ENCODE data around the gene MYEOV. TPM values are rescaled to one million over a fixed set of nuclear protein-coding genes. Genes with fewer than 3 reads are reported as not detected.

MYEOV gene
- total and polyA plus RNA-seq, 9 donors: 0.12 to 0.79 (median 0.53) TPM; not detected in 3

GRCh38 chr11:69263736-69264052 is 30.3 kb upstream of the MYEOV start:
- no peak for TF ChIP-seq CTCF (IDR thresholded peaks at IDR 0.05)
- TF ChIP-seq EP300 (IDR thresholded peaks at IDR 0.05): no peak
- TF ChIP-seq POLR2A (IDR thresholded peaks at IDR 0.05): no peak
- no peak overlapping the region for H3K4me3 ChIP-seq
- no peaks in the 10 kb centered on the region for H3K4me1 ChIP-seq (ENCODE audit: insufficient read depth)
- no peak overlapping the region for H3K27ac ChIP-seq
- no peak for DNase-seq
- H3K36me3 ChIP-seq: no peaks in the 10 kb centered on the region
- no peaks in the 10 kb centered on the region for H3K27me3 ChIP-seq
- H3K9me3 ChIP-seq: no peaks in the 10 kb centered on the region
- intact Hi-C loops (cut with DNase I): no loop called here
- WGBS, 3 donors: 25 to 36% (median 36%) methylated on average over 3 of the region's 3 CpGs

DNA sequence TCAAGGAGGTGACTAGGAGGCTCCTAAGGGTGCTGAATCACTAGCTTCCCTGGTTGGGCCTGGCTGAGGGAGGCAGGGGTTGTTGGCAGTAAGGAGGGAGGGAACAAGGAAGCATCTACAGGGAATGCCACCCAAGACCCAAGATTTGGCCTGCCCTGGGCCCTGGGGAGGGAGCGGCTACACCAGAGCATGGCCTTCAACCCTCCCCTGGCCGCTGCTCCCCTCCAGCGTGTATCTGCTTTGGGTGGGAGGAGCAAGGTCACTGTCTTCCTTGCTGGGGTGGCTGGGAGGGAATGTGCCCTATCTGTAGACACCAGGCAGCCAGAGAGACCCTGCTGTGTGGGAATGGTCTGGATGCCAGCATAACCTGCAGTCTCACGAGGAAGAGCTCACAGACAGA is 29.5 kb upstream of the MYEOV start:
- Histone ChIP-seq H3K9me3 (no peaks in the 10 kb centered on the region), H3K36me3 (no peaks in the 10 kb centered on the region), H3K27ac (no peak overlapping the region), H3K4me1 (ENCODE audit: insufficient read depth) (no peaks in the 10 kb centered on the region), H3K4me3 (no peak overlapping the region), H3K27me3 (no peaks in the 10 kb centered on the region)
- TF ChIP-seq POLR2A (IDR thresholded peaks at IDR 0.05) (no peak), EP300 (IDR thresholded peaks at IDR 0.05) (no peak), CTCF (IDR thresholded peaks at IDR 0.05) (no peak)
- no peak for DNase-seq
- WGBS, 3 donors: 52 to 70% (median 61%) methylated on average over 4 of the region's 4 CpGs
- intact Hi-C loops (cut with DNase I): no loop called here

GRCh38 chr11:69265210-69265609 is 28.7 kb upstream of the MYEOV start:
- TF ChIP-seq EP300 (IDR thresholded peaks at IDR 0.05): no peak
- no peak for TF ChIP-seq CTCF (IDR thresholded peaks at IDR 0.05)
- no peak for TF ChIP-seq POLR2A (IDR thresholded peaks at IDR 0.05)
- Histone ChIP-seq H3K4me3 (no peak overlapping the region), H3K4me1 (ENCODE audit: insufficient read depth) (no peaks in the 10 kb centered on the region), H3K27me3 (no peaks in the 10 kb centered on the region), H3K9me3 (no peaks in the 10 kb centered on the region), H3K27ac (no peak overlapping the region), H3K36me3 (no peaks in the 10 kb centered on the region)
- DNase-seq: no peak
- WGBS, 3 donors: 87 to 92% (median 91%) methylated on average over 6 of the region's 6 CpGs
- intact Hi-C loops (cut with DNase I): no loop called here

DNA sequence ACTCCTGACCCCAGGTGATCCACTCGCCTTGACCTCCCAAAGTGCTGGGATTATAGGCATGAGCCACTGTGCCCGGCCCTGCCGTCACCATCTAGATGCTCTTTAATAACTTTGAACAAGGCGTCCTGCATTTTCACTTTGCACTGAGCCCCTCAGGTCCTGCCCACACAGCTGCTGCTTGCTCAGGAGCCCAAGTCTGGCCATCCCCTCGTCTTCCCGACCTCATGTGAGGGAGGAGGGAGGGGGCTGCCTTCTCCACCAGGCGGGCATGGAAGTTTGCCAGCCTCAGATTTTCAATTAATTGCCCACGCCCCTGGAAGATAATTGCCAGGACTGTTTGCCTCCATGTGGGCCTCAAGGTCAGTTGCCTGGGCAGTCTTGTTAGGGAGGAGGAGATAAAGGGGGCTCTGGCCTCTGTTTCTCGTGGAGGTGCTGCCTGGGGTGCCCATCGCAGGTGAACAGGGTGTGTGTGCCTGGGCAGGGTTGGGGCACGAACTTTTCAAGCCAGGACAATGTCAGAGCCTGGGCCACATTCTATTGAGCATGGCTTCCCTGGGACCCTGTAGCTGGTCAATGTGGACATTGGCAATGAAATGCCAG is 27.9 kb upstream of the MYEOV start:
- no peaks in the 10 kb centered on the region for H3K4me1 ChIP-seq (ENCODE audit: insufficient read depth)
- DNase-seq: no peak
- no peak overlapping the region for H3K27ac ChIP-seq
- H3K9me3 ChIP-seq: no peaks in the 10 kb centered on the region
- H3K36me3 ChIP-seq: no peaks in the 10 kb centered on the region
- no peaks in the 10 kb centered on the region for H3K27me3 ChIP-seq
- intact Hi-C loops (cut with DNase I): no loop called here
- TF ChIP-seq EP300 (IDR thresholded peaks at IDR 0.05) (no peak), POLR2A (IDR thresholded peaks at IDR 0.05) (no peak), CTCF (IDR thresholded peaks at IDR 0.05) (no peak)
- WGBS, 3 donors: 61 to 75% (median 71%) methylated on average over 11 of the region's 11 CpGs
- no peak overlapping the region for H3K4me3 ChIP-seq
